Heart right ventricle (tissue), 16 donors: ENCODE results near the gene SCUBE1. TPM values are rescaled to one million over a fixed set of nuclear protein-coding genes. Genes with fewer than 3 reads are reported as not detected.

ENCODE experiments used
- ATAC-seq, 8 donors: fragments of 200-7000 bp; cut with Tn5 transposase; one replicate each; pipeline ENCODE4 v1.9.1; 2020; ENCODE audit warnings: mild to moderate bottlenecking in 8 of 8, moderate library complexity in 8 of 8, moderate number of reproducible peaks in 1 of 8
- DNase-seq, 2 donors: peaks; one replicate each; pipeline ENCODE4 v3.0.0-alpha.2; 2020
- H3K27ac ChIP-seq, 10 donors: fragments of 200-600 bp; sonication (generic) in 2 of 10; one replicate each; pipeline versions ENCODE4 v1.5.0 to v1.8.0; 2020 to 2022; ENCODE audit warnings: mild to moderate bottlenecking in 3 of 10
- H3K27me3 ChIP-seq, 7 donors: fragments of 200-600 bp; one replicate each; pipeline ENCODE4 v1.8.0; 2021 to 2022; ENCODE audit warnings: mild to moderate bottlenecking in 2 of 7
- H3K36me3 ChIP-seq, 9 donors: fragments of 200-600 bp; sonication (generic) in 1 of 9; one replicate each; pipeline versions ENCODE4 v1.5.0 to v1.8.0; 2020 to 2022; ENCODE audit warnings: mild to moderate bottlenecking in 2 of 9
- H3K4me1 ChIP-seq, 9 donors: fragments of 200-600 bp; sonication (generic) in 1 of 9; one replicate each; pipeline versions ENCODE4 v1.5.0 to v1.8.0; 2020 to 2022; ENCODE audit warnings: mild to moderate bottlenecking in 4 of 9
- H3K4me3 ChIP-seq, 10 donors: fragments of 200-600 bp; sonication (generic) in 2 of 10; one replicate each; pipeline versions ENCODE4 v1.5.0 to v1.8.0; 2020 to 2022; ENCODE audit warnings: mild to moderate bottlenecking in 7 of 10, moderate library complexity in 2 of 10
- H3K9me3 ChIP-seq, 11 donors: fragments of 200-600 bp in 10 of 11; sonication (generic) in 2 of 11; one replicate each; pipeline versions ENCODE4 v1.5.0 to v1.8.0; 2013 to 2022; ENCODE audit warnings: mild to moderate bottlenecking in 2 of 11, control low read depth in 1 of 11, moderate library complexity in 1 of 11
- WGBS, 2 donors: extraction: QIAGEN DNeasy Blood & Tissue Kit; methylation state at CpG; one replicate each; pipeline ENCODE4 v1.1.7; 2013; ENCODE audit warnings: inconsistent platforms in 1 of 2; 5-methylcytosine and 5-hydroxymethylcytosine counted together
- intact Hi-C, 10 donors: fragments of 100-400 bp; cut with DNase I; formaldehyde crosslinking; loops; one replicate each; pipeline versions ENCODE4 v1.11.1 to v1.14.2; 2022
- polyA plus RNA-seq, 2 donors: library from polyadenylated mRNA; stranded (reverse); fragments of 200-250 nt; gene quantifications; one replicate each; pipeline ENCODE4 v1.2.3, GENCODE V29; 2013
- total RNA-seq, 10 donors: library from RNA; stranded (reverse); fragmentation: NEBNext Ultra II Directional in 3 of 10; extraction: Animal tissue kit (Norgen Biotek cat#: 25700) in 3 of 10; gene quantifications; one replicate each; pipeline versions ENCODE4 v1.2.1 to v1.2.4, GENCODE V29; 2021 to 2023
- TF ChIP-seq, protein P1 (sequence below), 9 donors: fragments of 200-600 bp; sonication (generic) in 2 of 9; IDR thresholded peaks; one replicate each; pipeline versions ENCODE4 v1.5.0 to v1.8.0; 2021 to 2022; ENCODE audit warnings: antibody characterized with exemption in 9 of 9, mild to moderate bottlenecking in 5 of 9, moderate library complexity in 1 of 9
- donor health status: Arrhythmogenic right ventricular cardiomyopathy.
- donor health status: ischemic (EF 13 %, LVEDD 7.1; RV severe dilation, severe dysfunction).
- donor health status: healthy with polysubstance abuse.
- donor health status: DM: no; HTN: yes; CAD: no.
- donor health status: DM: no; HTN: no; CAD: no.
- donor health status: ischemic (EF 25% LVEDD 6.9; RV normal size, moderate dysfunction).
- donor health status: ischemic (EF 25% LVEDD 5.7; RV mildly dilated, moderate dysfunction).
- donor health status: healthy.
- donor health status: DM: yes; HTN: yes; CAD: no.
- donor health status: Ischemic cardiomyopathy.
- donor health status: ischemic (EF 35%, LVEDD 5.7; RV mildly dilated, moderate dysfunction).
- donor health status: nonischemic (EF 11% LVEDD 7.7; RV severe dilation, severe dysfunction).
- donor health status: DM: yes; HTN: yes; CAD: no.
- donor health status: PGD.
- donor health status: ischemic (EF 29% LVEDD 5.4; RV normal size, mild dysfunction).
- donor health status: nonischemic (EF 23%, LVEDD 6.1; RV moderate dilation, normal function).

The SCUBE1 gene
- total and polyA plus RNA-seq, 12 donors = 0.01 to 0.60 (median 0.13) TPM; not detected in 1

GRCh38 chr22:43153899-43154298 is 189.3 kb downstream of the SCUBE1 start:
- ATAC-seq = no peak
- H3K9me3 ChIP-seq = no peaks in the 10 kb centered on the region
- H3K4me3 ChIP-seq = peak overlapping the region in 1 of 10 donors; percentile 28
- H3K4me1 ChIP-seq = peaks cover 7 to 70% (median 23%) of the 10 kb centered on the region in 9 donors
- intact Hi-C loops = no loop called here
- no peak for DNase-seq
- TF ChIP-seq, protein P1, sequence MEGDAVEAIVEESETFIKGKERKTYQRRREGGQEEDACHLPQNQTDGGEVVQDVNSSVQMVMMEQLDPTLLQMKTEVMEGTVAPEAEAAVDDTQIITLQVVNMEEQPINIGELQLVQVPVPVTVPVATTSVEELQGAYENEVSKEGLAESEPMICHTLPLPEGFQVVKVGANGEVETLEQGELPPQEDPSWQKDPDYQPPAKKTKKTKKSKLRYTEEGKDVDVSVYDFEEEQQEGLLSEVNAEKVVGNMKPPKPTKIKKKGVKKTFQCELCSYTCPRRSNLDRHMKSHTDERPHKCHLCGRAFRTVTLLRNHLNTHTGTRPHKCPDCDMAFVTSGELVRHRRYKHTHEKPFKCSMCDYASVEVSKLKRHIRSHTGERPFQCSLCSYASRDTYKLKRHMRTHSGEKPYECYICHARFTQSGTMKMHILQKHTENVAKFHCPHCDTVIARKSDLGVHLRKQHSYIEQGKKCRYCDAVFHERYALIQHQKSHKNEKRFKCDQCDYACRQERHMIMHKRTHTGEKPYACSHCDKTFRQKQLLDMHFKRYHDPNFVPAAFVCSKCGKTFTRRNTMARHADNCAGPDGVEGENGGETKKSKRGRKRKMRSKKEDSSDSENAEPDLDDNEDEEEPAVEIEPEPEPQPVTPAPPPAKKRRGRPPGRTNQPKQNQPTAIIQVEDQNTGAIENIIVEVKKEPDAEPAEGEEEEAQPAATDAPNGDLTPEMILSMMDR (IDR thresholded peaks at IDR 0.05) = no peak
- 71 to 81% methylated on average over 9 of the region's 9 CpGs for WGBS, 2 donors
- no peaks in the 10 kb centered on the region for H3K27me3 ChIP-seq
- peak overlapping the region in 2 of 10 donors; percentile 10 to 64 for H3K27ac ChIP-seq
- H3K36me3 ChIP-seq = peaks cover 0 to 17% (median 0%) of the 10 kb centered on the region in 9 donors

- Histone ChIP-seq H3K36me3 (peaks cover 0 to 17% (median 0%) of the 10 kb centered on the region in 9 donors), H3K4me3 (peak overlapping the region; percentile 58 to 97 (median 78)), H3K27me3 (no peaks in the 10 kb centered on the region), H3K4me1 (peaks cover 7 to 74% (median 23%) of the 10 kb centered on the region in 9 donors), H3K27ac (peak overlapping the region; percentile 38 to 97 (median 90)), H3K9me3 (no peaks in the 10 kb centered on the region)
- intact Hi-C loops = no loop called here
- ATAC-seq (peak; percentile 65 to 85 (median 74)), DNase-seq (peak; percentile 70 to 75)
- WGBS, 2 donors = 11 to 13% methylated on average over 22 of the region's 22 CpGs
- TF ChIP-seq, protein P1 (IDR thresholded peaks at IDR 0.05) = no peak
Measured at GRCh38 chr22:43152357-43153071, 190.7 kb downstream of the SCUBE1 start.

- peak in 6 of 8 donors; percentile 1 to 16 (median 7) for ATAC-seq
- H3K4me1 ChIP-seq = peaks cover 7 to 79% (median 23%) of the 10 kb centered on the region in 9 donors
- H3K36me3 ChIP-seq = peaks cover 0 to 17% (median 0%) of the 10 kb centered on the region in 9 donors
- DNase-seq = no peak
- H3K9me3 ChIP-seq = no peaks in the 10 kb centered on the region
- peak overlapping the region; percentile 38 to 97 (median 90) for H3K27ac ChIP-seq
- peak overlapping the region; percentile 58 to 97 (median 78) for H3K4me3 ChIP-seq
- no peaks in the 10 kb centered on the region for H3K27me3 ChIP-seq
- intact Hi-C loops = no loop called here
- WGBS, 2 donors = 17 to 27% methylated on average over 18 of the region's 18 CpGs
- TF ChIP-seq, protein P1 (IDR thresholded peaks at IDR 0.05) = no peak
Measured at GRCh38 chr22:43152003-43152356, 191.2 kb downstream of the SCUBE1 start.

GRCh38 chr22:43151251-43152002 is 191.7 kb downstream of the SCUBE1 start, which contains the start of gene TSPO:
TSPO (plus strand) TSS chr22:43151559; CDS start chr22:43159239, 7,680 bp downstream.
- intact Hi-C loops = no loop called here
- Histone ChIP-seq H3K27ac (peak within 1 kb of the TSS; percentile 38 to 97 (median 90)), H3K27me3 (no peaks in the 10 kb centered on the region), H3K4me3 (peak within 1 kb of the TSS; percentile 58 to 97 (median 78)), H3K4me1 (peaks cover 7 to 77% (median 23%) of the 10 kb centered on the region in 9 donors), H3K36me3 (peaks cover 0 to 17% (median 0%) of the 10 kb centered on the region in 9 donors), H3K9me3 (no peaks in the 10 kb centered on the region)
- 1 to 2% methylated on average over 69 to 75 of the region's 75 CpGs for WGBS, 2 donors
- TF ChIP-seq, protein P1 (IDR thresholded peaks at IDR 0.05) = peak in 2 of 9 donors; percentile 4 to 9
- DNase-seq (peak; percentile 78 to 89), ATAC-seq (peak; percentile 79 to 92 (median 85))
